Memory B cell (primary cell): ENCODE data around the gene CYP3A7.
"Not testable (repeated sequence)": the region's sequence is repeated elsewhere in the genome, so short reads cannot be mapped to it uniquely, and the experiment has no call there.

Experiments
- ATAC-seq: fragments of 150-1000 bp; cut with Tn5 transposase; 2 replicates; pipeline ENCODE4 v1.10.0; 2021; ENCODE audit warnings: low read depth, mild to moderate bottlenecking, moderate library complexity
- DNase-seq, 2 donors: peaks; one replicate each; pipeline ENCODE4 v3.0.0; 2022; ENCODE audit warnings: low spot score in 2 of 2
- H3K27ac Mint-ChIP-seq: one replicate; pipeline ENCODE4 v1.8.0; 2022; ENCODE audit warnings: mild to moderate bottlenecking, moderate library complexity, mixed read lengths
- H3K27me3 Mint-ChIP-seq: one replicate; pipeline ENCODE4 v1.8.0; 2022; ENCODE audit warnings: mixed read lengths
- H3K36me3 Mint-ChIP-seq: one replicate; pipeline ENCODE4 v1.8.0; 2022; ENCODE audit warnings: mild to moderate bottlenecking, mixed read lengths
- H3K4me1 Mint-ChIP-seq: one replicate; pipeline ENCODE4 v1.8.0; 2022; ENCODE audit warnings: mixed read lengths
- H3K4me3 Mint-ChIP-seq: one replicate; pipeline ENCODE4 v1.8.0; 2022; ENCODE audit warnings: mild to moderate bottlenecking, moderate library complexity, mixed read lengths
- H3K9me3 Mint-ChIP-seq: one replicate; pipeline ENCODE4 v1.8.0; 2022; ENCODE audit warnings: mixed read lengths

Gene CYP3A7

GRCh38 chr7:99755085-99755484 is 20.1 kb upstream of the CYP3A7 start:
- no peaks in the 10 kb centered on the region for H3K4me1 Mint-ChIP-seq
- DNase-seq (no peak), ATAC-seq (no peak)
- peaks cover 20% of the 10 kb centered on the region for H3K27me3 Mint-ChIP-seq
- no peak overlapping the region for H3K27ac Mint-ChIP-seq
- H3K4me3 Mint-ChIP-seq = no peak overlapping the region
- peaks cover 6% of the 10 kb centered on the region for H3K36me3 Mint-ChIP-seq
- H3K9me3 Mint-ChIP-seq = no peaks in the 10 kb centered on the region

- Mint-ChIP-seq H3K27me3 (peaks cover 17% of the 10 kb centered on the region), H3K36me3 (peaks cover 6% of the 10 kb centered on the region), H3K9me3 (no peaks in the 10 kb centered on the region), H3K4me1 (no peaks in the 10 kb centered on the region), H3K27ac (no peak overlapping the region), H3K4me3 (no peak overlapping the region)
- ATAC-seq (no peak), DNase-seq (no peak)
Measured at GRCh38 chr7:99752356-99752755, 17.4 kb upstream of the CYP3A7 start.

GRCh38 chr7:99751322-99752052 is 16.5 kb upstream of the CYP3A7 start:
- not testable (repeated sequence) for H3K4me3 Mint-ChIP-seq, H3K27ac Mint-ChIP-seq, H3K36me3 Mint-ChIP-seq, DNase-seq, H3K9me3 Mint-ChIP-seq, ATAC-seq, H3K4me1 Mint-ChIP-seq
- H3K27me3 Mint-ChIP-seq = peaks cover 14% of the 10 kb centered on the region

- Mint-ChIP-seq H3K4me3 (no peak overlapping the region), H3K27me3 (peaks cover 12% of the 10 kb centered on the region), H3K4me1 (no peaks in the 10 kb centered on the region), H3K36me3 (peaks cover 5% of the 10 kb centered on the region), H3K27ac (no peak overlapping the region), H3K9me3 (peaks cover 10% of the 10 kb centered on the region)
- DNase-seq (no peak), ATAC-seq (no peak)
Measured at GRCh38 chr7:99748846-99749579, 14.0 kb upstream of the CYP3A7 start.

- not testable (repeated sequence) for H3K36me3 Mint-ChIP-seq, H3K4me1 Mint-ChIP-seq, H3K4me3 Mint-ChIP-seq, DNase-seq, H3K27me3 Mint-ChIP-seq, H3K27ac Mint-ChIP-seq, ATAC-seq
- H3K9me3 Mint-ChIP-seq = peaks cover 10% of the 10 kb centered on the region
Measured at GRCh38 chr7:99746915-99747314, 11.9 kb upstream of the CYP3A7 start.

GRCh38 chr7:99745395-99745794 is 10.4 kb upstream of the CYP3A7 start:
- not testable (repeated sequence) for ATAC-seq, H3K4me1 Mint-ChIP-seq, H3K36me3 Mint-ChIP-seq, H3K27me3 Mint-ChIP-seq, DNase-seq, H3K27ac Mint-ChIP-seq, H3K4me3 Mint-ChIP-seq
- peaks cover 10% of the 10 kb centered on the region for H3K9me3 Mint-ChIP-seq

GRCh38 chr7:99742737-99743394 is 7.9 kb upstream of the CYP3A7 start:
- Mint-ChIP-seq H3K4me1 (no peaks in the 10 kb centered on the region), H3K9me3 (peaks cover 10% of the 10 kb centered on the region), H3K4me3 (no peak overlapping the region), H3K27me3 (peaks cover 7% of the 10 kb centered on the region), H3K36me3 (peaks cover 12% of the 10 kb centered on the region), H3K27ac (no peak overlapping the region)
- DNase-seq (no peak), ATAC-seq (no peak)

- ATAC-seq (no peak), DNase-seq (no peak)
- Mint-ChIP-seq H3K9me3 (peaks cover 10% of the 10 kb centered on the region), H3K27me3 (peaks cover 7% of the 10 kb centered on the region), H3K27ac (no peak overlapping the region), H3K4me1 (no peaks in the 10 kb centered on the region), H3K4me3 (no peak overlapping the region), H3K36me3 (peaks cover 14% of the 10 kb centered on the region)
Measured at GRCh38 chr7:99741441-99741795, 6.4 kb upstream of the CYP3A7 start.

GRCh38 chr7:99740573-99741440 is 5.8 kb upstream of the CYP3A7 start:
- Mint-ChIP-seq H3K27ac (no peak overlapping the region), H3K36me3 (peaks cover 14% of the 10 kb centered on the region), H3K4me3 (no peak overlapping the region), H3K27me3 (peaks cover 7% of the 10 kb centered on the region), H3K4me1 (no peaks in the 10 kb centered on the region), H3K9me3 (peaks cover 10% of the 10 kb centered on the region)
- DNase-seq (no peak), ATAC-seq (no peak)

- Mint-ChIP-seq H3K36me3 (peaks cover 12% of the 10 kb centered on the region), H3K27ac (no peak overlapping the region), H3K27me3 (peaks cover 11% of the 10 kb centered on the region), H3K4me3 (no peak overlapping the region), H3K4me1 (no peaks in the 10 kb centered on the region), H3K9me3 (peaks cover 4% of the 10 kb centered on the region)
- ATAC-seq (no peak), DNase-seq (no peak)
Measured at GRCh38 chr7:99739699-99740572, 4.9 kb upstream of the CYP3A7 start.

GRCh38 chr7:99737726-99738125 is 2.7 kb upstream of the CYP3A7 start:
- DNase-seq = no peak
- H3K9me3 Mint-ChIP-seq = no peaks in the 10 kb centered on the region

GRCh38 chr7:99736667-99737066 is 1.7 kb upstream of the CYP3A7 start:
- H3K9me3 Mint-ChIP-seq, H3K4me3 Mint-ChIP-seq, H3K27ac Mint-ChIP-seq, ATAC-seq, H3K4me1 Mint-ChIP-seq, H3K36me3 Mint-ChIP-seq, H3K27me3 Mint-ChIP-seq, DNase-seq: not testable (repeated sequence)

More at GRCh38 chr7:99737726-99738125, 2.7 kb upstream of the CYP3A7 start:
- Mint-ChIP-seq H3K4me1 (no peaks in the 10 kb centered on the region), H3K4me3 (no peak overlapping the region), H3K36me3 (peaks cover 7% of the 10 kb centered on the region), H3K27me3 (peaks cover 5% of the 10 kb centered on the region), H3K27ac (no peak overlapping the region)
- ATAC-seq = no peak

GRCh38 chr7:99733448-99733847 is 1.5 kb downstream of the CYP3A7 start:
- ATAC-seq (no peak), DNase-seq (no peak)
- H3K27ac Mint-ChIP-seq = no peak overlapping the region
- peaks cover 4% of the 10 kb centered on the region for H3K27me3 Mint-ChIP-seq
- H3K4me3 Mint-ChIP-seq = no peak overlapping the region
- no peaks in the 10 kb centered on the region for H3K9me3 Mint-ChIP-seq
- no peaks in the 10 kb centered on the region for H3K4me1 Mint-ChIP-seq
- peaks cover 4% of the 10 kb centered on the region for H3K36me3 Mint-ChIP-seq
